HG02759 (cell line): Measurements from ENCODE around the gene PITPNM3.

Source experiments
- ATAC-seq: cut with Tn5 transposase; IDR thresholded peaks from one replicate; pipeline ENCODE4 v1.9.1; 2021; ENCODE audit warnings: mild to moderate bottlenecking, moderate library complexity; ENCODE audit not compliant: unreplicated experiment

The PITPNM3 gene

GRCh38 chr17:6554342-6554741, 2.0 kb downstream of the PITPNM3 start:
- no peak for ATAC-seq

- no peak for ATAC-seq
These were observed 4.4 kb downstream of the PITPNM3 start for GRCh38 chr17:6551869-6552531.

- no peak for ATAC-seq
These were observed 5.0 kb downstream of the PITPNM3 start for GRCh38 chr17:6551356-6551755.

GRCh38 chr17:6549384-6550036, 6.8 kb downstream of the PITPNM3 start:
- no peak for ATAC-seq

GRCh38 chr17:6548578-6549330, 7.6 kb downstream of the PITPNM3 start:
- ATAC-seq: peak; percentile 68

- ATAC-seq: no peak
These were observed 8.3 kb downstream of the PITPNM3 start for GRCh38 chr17:6548034-6548433.

GRCh38 chr17:6547336-6547735, 9.0 kb downstream of the PITPNM3 start:
- no peak for ATAC-seq

- ATAC-seq: no peak
These were observed 10.2 kb downstream of the PITPNM3 start for GRCh38 chr17:6546069-6546718.

GRCh38 chr17:6545291-6545690, 11.1 kb downstream of the PITPNM3 start:
- no peak for ATAC-seq

GRCh38 chr17:6544011-6544370, 12.4 kb downstream of the PITPNM3 start:
- no peak for ATAC-seq

GRCh38 chr17:6543079-6544010, 13.0 kb downstream of the PITPNM3 start:
- ATAC-seq: no peak

- no peak for ATAC-seq
These were observed 13.8 kb downstream of the PITPNM3 start for GRCh38 chr17:6542577-6542976.

- ATAC-seq: no peak
These were observed 14.5 kb downstream of the PITPNM3 start for GRCh38 chr17:6541886-6542285.

- ATAC-seq: no peak
These were observed 16.5 kb downstream of the PITPNM3 start for GRCh38 chr17:6539871-6540270.

- ATAC-seq: no peak
These were observed 19.7 kb downstream of the PITPNM3 start for GRCh38 chr17:6536566-6537065.

- ATAC-seq: no peak
These were observed 20.3 kb downstream of the PITPNM3 start for GRCh38 chr17:6536053-6536452.

GRCh38 chr17:6534846-6535514, 21.4 kb downstream of the PITPNM3 start:
- ATAC-seq: no peak

- no peak for ATAC-seq
These were observed 23.9 kb downstream of the PITPNM3 start for GRCh38 chr17:6532441-6532885.

- no peak for ATAC-seq
These were observed 24.8 kb downstream of the PITPNM3 start for GRCh38 chr17:6531575-6531974.
